Hindlimb muscle (tissue), 1 donor: ENCODE measurements around the gene SLC22A23. TPM values are rescaled to one million over a fixed set of nuclear protein-coding genes. Genes with fewer than 3 reads are reported as not detected.
"Not testable (repeated sequence)": the region's sequence is repeated elsewhere in the genome, so short reads cannot be mapped to it uniquely, and the experiment has no call there.

Experiments
- DNase-seq: peaks from one replicate; pipeline ENCODE4 v3.0.0-alpha.2; 2013
- polyA plus RNA-seq: library from polyadenylated mRNA; unstranded; fragments of 120-200 nt; gene quantifications from one replicate; pipeline ENCODE4 v1.2.1, GENCODE V29; 2013; ENCODE audit not compliant: insufficient read length

Gene SLC22A23
- polyA plus RNA-seq, 1 donor: 3.5 TPM

GRCh38 chr6:3261518-3261820 lies 195.4 kb downstream of the SLC22A23 start:
- DNase-seq: no peak

- no peak for DNase-seq
Observed at GRCh38 chr6:3260772-3261517, 195.9 kb downstream of the SLC22A23 start.

GRCh38 chr6:3260296-3260695 lies 196.6 kb downstream of the SLC22A23 start:
- DNase-seq: no peak

- DNase-seq: peak; percentile 33
Observed at GRCh38 chr6:3259491-3259958, 197.3 kb downstream of the SLC22A23 start.

- DNase-seq: peak; percentile 92
Observed at GRCh38 chr6:3258720-3259490, 197.9 kb downstream of the SLC22A23 start, which contains the start of gene PSMG4. PSMG4 (plus strand) TSS chr6:3258947; CDS start chr6:3259023, 76 bp downstream.

GRCh38 chr6:3258201-3258600 lies 198.6 kb downstream of the SLC22A23 start:
- no peak for DNase-seq

- DNase-seq: no peak
Observed at GRCh38 chr6:3253597-3253961, 203.3 kb downstream of the SLC22A23 start.

- DNase-seq: no peak
Observed at GRCh38 chr6:3252861-3253596, 203.8 kb downstream of the SLC22A23 start.

GRCh38 chr6:3252369-3252768 lies 204.5 kb downstream of the SLC22A23 start:
- DNase-seq: no peak

GRCh38 chr6:3251462-3252314 lies 205.2 kb downstream of the SLC22A23 start:
- peak; percentile 81 for DNase-seq

GRCh38 chr6:3250231-3250675 lies 206.6 kb downstream of the SLC22A23 start:
- peak; percentile 89 for DNase-seq

GRCh38 chr6:3249821-3250220 lies 207.0 kb downstream of the SLC22A23 start:
- no peak for DNase-seq

GRCh38 chr6:3247255-3248146 lies 209.3 kb downstream of the SLC22A23 start:
- DNase-seq: peak; percentile 68

GRCh38 chr6:3245216-3245615 lies 211.6 kb downstream of the SLC22A23 start:
- no peak for DNase-seq

- DNase-seq: not testable (repeated sequence)
Observed at GRCh38 chr6:3244832-3245161, 212.1 kb downstream of the SLC22A23 start.

GRCh38 chr6:3244003-3244831 lies 212.6 kb downstream of the SLC22A23 start:
- DNase-seq: no peak

- DNase-seq: no peak
Observed at GRCh38 chr6:3242768-3243167, 214.1 kb downstream of the SLC22A23 start.

- DNase-seq: not testable (repeated sequence)
Observed at GRCh38 chr6:3241745-3242144, 215.1 kb downstream of the SLC22A23 start.

GRCh38 chr6:3240595-3240994 lies 216.3 kb downstream of the SLC22A23 start:
- no peak for DNase-seq
